Measurements from ENCODE around the gene CEP250.

DNA sequence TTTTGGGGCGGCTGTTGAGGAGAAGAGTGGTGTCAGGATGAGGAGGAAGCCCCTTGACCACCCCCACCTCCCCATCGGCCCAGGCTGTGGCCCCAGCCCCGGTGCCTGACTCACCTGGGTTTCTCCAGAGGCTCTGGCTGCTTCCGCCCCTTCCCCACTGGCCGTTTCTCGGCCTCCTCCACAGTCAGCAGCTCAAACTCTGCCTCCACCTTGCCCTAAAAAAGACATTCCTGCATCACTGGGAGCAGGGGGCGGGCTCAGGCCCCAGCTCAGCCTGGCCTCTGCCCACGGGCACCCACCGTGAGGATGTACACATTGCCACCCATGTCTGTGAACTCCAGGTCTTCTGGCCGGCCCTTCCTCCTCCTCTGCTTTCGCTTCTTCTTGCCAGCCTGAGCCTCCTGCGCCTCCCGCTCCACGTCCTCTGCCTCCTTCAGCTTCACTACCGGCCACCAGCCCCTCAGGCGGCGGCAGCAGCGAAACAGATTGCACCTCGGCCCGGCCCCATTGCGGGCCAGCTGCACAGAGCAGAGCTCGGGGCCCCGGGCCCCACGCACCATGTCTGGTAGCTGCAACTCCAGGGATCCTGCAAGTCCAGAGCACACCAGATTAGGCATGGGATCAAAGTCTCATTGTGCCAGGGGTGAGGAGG lies 103.8 kb downstream of the CEP250 start:
- TF ChIP-seq CTCF (conservative IDR thresholded peaks at IDR 0.05; ENCODE audit: low read depth, low read length) (no peak), EZH2 (IDR thresholded peaks at IDR 0.05; ENCODE audit: low read length, unreplicated experiment) (no peak), EZH2phosphoT487 (IDR thresholded peaks at IDR 0.05; ENCODE audit: borderline replicate concordance, low read length) (no peak)
